ENCODE data around the gene MRPL42.

DNA sequence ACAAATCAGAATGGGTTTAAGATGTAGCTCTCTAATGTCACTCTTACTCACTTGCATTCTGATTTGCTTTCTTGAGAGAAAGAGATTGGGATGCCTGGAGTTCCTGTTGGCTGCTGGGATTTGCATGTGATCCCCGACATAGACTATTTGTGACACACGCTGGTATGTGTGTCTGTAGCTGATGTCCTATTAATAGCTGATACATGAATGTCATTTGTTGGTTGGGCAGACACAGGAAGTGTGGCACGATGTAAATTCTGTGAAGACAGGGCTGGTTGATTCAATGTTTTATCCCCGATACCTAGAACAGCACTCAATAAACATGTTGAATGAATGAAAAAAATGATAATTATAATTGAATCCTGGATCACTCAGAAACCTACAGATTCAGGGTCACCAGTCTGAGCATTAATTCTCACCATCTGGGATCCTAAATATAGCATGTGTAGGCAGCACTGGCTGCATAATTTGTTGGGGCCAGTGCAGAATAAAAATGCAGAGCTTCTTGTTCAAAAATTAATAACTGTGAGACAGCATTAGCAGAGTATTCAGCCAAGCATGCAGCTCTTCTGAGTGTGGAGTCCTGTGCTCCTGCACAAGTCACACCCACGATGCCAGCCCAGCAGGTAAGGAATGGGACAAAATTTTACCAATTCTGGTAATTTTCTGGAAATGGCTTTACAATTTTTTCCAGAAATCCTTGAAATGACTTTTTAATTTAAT lies 69.6 kb downstream of the MRPL42 start:
- no peak for TF ChIP-seq POLR2A (IDR thresholded peaks at IDR 0.05)
- TF ChIP-seq, protein P1, sequence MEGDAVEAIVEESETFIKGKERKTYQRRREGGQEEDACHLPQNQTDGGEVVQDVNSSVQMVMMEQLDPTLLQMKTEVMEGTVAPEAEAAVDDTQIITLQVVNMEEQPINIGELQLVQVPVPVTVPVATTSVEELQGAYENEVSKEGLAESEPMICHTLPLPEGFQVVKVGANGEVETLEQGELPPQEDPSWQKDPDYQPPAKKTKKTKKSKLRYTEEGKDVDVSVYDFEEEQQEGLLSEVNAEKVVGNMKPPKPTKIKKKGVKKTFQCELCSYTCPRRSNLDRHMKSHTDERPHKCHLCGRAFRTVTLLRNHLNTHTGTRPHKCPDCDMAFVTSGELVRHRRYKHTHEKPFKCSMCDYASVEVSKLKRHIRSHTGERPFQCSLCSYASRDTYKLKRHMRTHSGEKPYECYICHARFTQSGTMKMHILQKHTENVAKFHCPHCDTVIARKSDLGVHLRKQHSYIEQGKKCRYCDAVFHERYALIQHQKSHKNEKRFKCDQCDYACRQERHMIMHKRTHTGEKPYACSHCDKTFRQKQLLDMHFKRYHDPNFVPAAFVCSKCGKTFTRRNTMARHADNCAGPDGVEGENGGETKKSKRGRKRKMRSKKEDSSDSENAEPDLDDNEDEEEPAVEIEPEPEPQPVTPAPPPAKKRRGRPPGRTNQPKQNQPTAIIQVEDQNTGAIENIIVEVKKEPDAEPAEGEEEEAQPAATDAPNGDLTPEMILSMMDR (IDR thresholded peaks at IDR 0.05) = no peak
